ENCODE measurements around the gene CSNK2A2.

CSNK2A2 gene

DNA sequence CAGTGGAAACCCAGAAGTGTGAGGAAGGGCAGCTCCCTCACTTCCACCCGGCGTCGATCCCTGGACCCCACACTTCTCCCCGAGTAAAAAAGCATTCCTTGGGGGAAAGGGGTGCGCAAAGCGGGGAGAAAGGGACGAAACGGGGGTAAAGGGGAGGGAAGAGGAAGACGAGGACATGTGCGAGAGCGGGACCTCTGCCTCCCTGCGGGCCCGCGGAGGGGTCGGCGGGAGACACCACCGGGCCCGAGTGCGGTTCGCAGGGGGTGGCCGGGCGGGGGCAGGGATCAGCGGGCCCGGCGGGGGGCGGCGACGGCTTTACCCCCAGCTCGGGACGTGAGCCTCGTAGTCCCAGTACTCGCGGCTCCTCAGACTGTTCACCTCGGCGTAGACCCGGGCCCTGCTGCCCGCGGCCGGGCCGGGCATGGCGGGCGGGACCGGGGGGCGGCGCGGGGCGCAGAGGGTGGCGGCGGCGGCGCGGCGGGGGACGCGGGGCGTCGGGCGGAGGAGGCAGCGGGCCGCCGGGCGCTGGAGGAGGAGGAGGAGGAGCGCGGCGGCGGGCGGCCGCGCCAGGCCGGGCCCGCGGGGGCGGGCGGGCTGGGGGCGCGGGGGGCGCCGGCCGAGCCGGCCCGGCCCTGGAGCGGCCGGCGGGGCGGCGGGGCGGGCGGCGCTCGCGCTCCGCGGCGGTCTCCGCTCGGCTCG lies 443 bp downstream of the CSNK2A2 start:
- DNase-seq: no peak

DNA sequence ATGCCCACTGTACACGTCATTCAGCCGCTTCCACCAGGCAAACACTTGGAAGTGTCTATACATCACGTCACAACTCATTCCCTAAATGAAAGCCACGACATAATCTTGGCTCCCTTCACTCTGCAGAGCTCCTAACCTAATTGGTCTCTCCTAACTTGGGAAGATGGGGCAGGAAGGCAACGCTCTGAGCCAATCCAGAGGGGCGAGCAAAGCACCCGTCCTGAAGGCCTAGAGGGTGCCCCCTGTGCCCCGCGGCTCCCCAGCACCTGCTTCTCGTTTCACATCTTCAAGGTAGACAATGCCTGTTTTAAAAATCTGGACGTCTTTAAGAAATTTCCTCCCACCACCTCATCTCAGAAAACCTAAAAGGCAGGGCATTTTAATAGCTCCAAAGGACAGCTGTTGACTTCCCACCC lies 1.0 kb downstream of the CSNK2A2 start:
- DNase-seq: no peak

DNA sequence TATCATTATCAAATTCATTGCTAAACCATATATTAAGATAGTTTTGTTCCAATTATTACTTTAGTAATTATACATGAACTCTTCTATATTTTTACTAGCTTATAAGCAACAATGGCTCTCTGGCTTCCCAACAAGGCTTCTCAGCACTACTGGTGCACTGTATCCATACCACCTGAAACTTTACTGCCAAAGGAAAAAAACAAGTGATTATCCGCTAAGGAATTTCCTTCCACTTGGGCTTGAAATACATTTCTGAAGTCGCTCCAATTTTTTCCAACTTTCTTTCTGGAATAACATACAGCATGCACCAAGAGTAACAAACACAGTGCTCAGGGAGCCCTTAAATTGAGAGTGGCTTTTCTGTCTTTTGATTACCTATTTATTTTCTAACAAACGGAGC lies 2.1 kb downstream of the CSNK2A2 start:
- DNase-seq: no peak

DNA sequence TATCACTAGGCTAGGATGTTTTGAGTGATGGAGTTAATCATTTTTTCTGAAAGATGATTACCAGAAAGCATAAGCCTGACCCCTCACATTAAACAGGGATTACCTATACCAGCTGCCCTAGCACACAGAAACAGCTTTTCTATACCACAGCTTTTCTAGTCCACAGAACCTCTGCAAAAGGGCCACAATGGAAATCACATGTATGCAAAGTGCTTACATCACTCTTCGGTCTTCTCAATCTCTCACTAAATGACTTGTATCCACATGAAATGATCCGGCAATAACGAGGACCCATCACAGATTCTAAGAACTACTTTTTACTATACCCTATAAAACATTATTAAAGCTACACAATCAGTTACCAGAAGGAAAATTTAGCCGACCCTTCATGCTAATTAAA lies 2.6 kb downstream of the CSNK2A2 start:
- DNase-seq: no peak

DNA sequence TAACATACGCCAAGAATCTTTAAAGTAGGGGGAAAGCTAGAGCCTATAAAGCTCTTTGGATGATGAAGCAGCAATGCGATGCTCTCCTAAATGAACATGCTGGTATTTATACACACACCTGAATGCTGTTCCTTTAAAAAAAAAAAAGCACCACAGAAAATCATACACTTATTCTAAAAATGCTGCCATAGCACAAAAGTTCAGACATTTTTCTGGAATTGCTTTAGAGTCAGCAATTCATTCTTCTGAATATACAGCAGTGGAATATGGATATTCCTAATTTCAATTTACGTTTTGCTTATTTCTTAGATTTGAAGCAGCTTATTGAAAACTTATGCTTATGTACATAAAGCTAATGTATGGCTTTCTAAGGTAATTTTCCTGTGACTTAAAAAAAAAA lies 3.1 kb downstream of the CSNK2A2 start:
- DNase-seq: no peak

DNA sequence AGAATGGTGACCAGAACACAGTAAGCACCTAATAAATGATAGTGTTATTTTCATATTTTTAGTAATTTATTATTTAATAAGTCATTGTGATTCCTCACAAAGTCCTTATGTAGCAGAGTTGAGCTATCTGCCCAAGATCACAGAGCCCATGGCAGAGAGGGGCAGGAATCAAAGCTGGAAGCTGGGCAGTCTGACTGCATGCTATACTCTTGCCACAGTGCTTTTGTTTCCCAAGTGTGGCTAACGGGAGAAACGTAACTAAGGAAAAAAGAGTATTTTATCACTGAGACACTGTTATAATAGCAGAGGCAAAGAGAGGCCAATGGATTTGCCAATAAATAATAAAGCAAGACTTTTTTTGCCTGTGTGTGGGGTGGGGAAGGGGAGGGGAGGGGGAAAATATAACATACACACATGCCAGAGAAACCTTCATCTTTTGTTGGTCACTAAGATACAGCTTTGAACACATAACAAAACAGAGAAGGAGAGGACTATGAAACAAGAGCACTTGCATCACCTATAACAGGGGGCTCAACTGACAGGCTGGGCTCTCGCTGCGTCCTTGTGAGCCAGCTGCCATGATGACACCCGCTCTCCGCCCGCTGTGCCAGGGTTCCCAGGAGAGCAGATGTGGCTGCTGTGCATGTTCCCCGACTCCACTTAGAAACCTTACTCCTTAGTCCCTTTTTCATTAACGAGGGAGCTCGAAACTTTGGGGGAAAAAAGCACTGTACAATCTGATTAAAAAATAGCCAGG lies 10.1 kb downstream of the CSNK2A2 start:
- no peak for DNase-seq

DNA sequence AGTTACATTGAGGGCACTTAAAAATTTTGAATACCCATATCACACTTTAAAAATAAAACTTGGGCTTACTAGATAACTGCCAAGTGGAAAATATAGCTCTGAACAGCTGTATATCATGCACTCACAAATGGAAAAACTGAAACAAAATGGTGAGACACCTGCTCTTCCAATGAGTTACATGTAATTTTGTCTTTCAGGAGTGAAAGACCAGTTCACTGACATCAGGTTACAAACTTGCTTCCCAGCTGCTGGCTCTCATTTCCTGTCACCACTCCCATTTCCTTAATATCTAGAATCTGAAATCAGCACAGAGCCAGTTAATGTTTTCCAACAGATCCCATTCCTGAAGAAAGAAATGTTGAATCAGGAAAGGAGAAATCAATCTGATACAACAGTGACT lies 10.8 kb downstream of the CSNK2A2 start:
- no peak for DNase-seq

DNA sequence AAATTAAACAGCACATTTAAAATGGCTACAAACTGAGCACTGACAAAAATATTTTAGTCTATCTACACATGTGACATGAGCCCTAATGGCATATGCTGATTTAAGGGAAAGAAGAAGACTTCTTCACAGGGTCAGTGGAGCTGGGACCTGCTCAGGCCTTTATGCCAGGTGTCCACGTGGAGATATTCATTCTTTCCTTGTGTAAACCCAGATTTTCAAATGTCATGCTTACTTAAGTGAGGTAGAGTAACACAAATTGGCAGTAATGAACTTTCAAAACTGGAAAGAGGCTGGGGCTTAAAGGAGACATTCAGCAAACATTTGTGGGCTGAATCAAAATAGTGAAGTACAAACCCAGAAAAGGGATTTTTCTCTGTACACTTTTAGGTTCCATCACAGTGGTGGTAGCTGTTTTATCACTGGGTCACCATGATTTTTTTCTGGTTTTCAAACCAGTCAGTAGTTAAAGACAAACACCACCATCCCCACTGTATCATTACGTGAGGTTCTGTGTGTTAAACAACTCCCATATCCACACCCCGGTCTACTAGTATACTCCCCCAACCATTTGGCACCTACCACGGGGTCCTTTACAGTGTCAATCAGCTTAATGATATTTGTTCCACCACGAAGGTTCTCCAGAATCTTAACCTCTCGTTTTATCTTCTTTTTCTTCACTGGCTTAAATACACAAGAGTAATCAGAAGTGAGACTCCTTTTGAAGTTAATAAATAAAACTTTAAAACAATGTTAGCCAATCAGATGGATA lies 11.5 kb downstream of the CSNK2A2 start:
- no peak for DNase-seq

DNA sequence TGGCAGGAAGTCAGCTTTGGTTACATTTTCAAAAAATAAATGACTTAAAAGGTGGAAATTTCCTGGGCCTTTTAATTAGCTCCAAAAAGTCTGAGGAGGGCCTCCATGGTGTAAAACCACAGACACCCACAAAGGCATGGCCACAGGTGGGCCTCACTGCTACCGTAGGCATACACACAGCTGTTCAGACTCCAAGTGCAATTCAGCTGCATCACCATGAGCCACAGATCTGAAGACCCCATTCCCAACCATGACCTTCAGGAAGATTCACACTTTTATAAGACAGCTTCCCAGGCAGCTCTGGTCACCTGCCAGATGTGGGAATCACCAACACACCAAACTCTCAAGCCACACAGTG lies 20.6 kb downstream of the CSNK2A2 start:
- DNase-seq: no peak

DNA sequence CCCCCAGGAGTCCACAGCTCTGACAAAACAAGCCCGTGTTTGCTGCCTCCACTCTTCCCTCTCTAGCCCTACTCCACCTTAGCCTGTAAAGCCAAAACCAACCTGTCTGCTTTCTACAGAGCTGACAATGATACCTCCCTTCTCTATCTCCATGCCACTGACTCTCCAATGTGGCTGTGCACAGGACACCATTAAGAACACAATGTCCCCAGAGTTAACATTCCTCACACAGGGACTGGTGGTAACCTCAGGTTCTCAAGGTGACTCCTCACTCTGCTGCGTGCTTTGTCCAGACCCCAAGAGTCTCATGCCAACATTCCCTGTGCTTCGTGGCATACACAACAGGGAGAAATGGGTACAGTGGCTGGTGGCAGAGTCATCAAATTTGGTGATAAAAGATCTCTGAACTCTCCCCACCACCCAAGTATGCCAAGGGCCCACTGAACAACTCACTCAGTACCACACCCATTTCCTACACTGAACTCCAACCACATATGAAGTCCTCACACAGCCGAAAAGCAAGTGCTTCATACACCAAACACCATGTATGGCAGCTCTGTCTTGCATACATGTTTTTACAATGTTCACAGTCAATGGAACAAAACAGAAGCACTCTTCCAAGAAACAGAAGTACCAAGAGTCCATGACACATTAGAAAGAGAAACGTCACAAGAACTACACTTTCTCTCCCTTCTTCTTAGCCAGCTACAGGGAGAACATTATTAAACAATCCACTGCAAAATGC lies 21.1 kb downstream of the CSNK2A2 start:
- no peak for DNase-seq

DNA sequence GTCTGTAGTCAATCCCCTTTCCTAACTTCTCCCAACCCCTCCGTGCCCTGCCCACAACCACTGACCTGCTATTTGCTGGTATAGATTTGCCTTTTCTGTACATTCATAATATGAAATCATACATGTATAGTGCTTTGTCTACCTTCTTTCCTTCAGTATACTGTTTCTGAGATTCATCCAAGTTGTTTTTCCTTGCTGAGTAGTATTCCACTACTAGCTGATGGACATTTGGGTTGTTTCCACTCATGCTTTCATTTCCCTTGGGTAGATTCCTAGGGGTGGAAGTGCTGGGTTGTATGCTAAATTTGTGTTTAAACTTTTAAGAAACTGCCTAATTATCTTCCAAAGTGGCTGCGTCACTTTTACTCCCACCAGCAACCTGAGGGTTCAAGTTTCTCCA lies 27.7 kb downstream of the CSNK2A2 start:
- DNase-seq: no peak

DNA sequence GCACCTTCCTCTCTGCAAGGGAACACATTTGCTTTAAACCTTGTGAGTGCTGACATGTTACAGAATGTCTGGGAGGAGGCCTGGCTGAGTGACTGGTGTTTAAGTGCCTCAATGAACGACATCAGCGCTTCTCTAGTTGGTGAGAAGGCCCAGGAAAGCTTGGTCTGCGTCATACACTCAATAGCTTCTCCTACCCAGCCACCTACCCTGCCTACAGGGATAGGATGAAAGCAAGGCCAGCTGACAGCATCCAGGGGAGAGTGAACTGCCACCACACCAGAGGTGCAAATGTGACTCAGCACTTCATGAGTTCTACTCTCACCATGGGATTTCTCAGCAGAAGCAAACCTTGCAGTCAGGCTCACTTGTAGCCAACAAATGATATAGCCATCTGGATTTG lies 37.1 kb downstream of the CSNK2A2 start:
- DNase-seq: no peak

DNA sequence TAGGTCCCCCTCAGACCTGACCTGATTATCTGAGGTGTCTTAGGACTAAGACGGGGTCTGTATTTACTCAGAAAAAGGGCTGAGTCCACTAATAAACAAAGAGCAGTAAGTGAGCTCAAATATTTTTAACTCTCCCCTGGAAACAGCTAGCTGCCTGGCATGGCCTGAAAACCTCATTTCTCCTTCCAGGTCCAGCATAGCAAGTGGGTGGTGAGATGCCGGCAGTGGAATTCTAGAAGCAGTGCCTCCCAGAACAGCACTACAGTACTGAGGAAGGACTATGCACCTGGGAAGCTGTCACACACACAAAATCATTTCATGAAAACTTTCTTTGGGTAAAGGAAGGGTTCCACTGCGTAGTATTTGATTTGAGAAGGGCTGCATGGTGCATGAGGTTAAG lies 39.2 kb downstream of the CSNK2A2 start:
- DNase-seq: no peak

DNA sequence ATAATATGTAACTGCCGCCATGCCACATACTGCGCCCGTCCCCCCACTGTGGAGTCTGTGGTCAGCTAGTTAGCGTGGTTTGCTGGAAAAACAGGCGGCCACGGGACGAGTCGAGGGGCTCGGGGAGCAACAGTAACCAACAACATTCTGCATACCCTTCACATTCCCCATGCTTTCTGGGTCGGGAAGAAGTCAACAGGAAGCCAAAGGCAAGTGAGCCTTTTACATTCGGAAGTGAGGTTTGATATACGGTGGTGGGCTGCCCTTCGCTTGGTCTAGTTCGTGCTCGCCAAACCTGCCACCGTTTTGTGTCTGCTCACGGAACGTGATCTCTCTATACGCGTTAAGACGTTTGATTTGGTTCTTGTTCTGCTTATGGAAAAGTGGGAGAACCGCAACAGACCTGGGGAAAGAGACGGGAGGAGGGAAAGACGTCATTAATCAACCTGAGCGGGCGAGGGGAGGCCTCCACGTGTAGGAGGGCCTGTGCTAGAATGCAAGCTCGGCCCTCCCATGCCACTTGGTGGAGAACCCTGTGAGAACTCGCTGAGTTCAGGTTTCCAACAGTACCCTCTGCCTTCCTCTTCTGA lies 39.9 kb downstream of the CSNK2A2 start:
- no peak for DNase-seq

DNA sequence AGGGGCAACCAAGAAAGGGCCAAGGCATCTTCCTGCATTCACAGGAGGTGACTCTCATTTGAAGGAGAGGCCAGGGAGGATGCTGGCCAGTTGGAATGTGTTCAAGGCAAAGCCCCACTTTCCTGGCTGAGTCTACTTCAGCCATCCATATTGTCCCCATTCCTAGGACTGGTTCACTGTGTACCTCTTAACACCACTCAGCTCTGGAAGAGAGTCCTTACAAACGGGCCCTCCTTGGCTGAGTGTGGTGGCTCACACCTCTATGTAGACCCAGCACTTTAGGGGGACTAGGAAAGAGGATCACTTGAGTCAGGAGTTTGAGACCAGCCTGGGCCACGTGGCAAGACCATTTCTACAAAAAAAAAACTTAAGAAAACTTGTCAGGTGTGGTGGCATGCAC lies 40.7 kb downstream of the CSNK2A2 start:
- no peak for DNase-seq

DNA sequence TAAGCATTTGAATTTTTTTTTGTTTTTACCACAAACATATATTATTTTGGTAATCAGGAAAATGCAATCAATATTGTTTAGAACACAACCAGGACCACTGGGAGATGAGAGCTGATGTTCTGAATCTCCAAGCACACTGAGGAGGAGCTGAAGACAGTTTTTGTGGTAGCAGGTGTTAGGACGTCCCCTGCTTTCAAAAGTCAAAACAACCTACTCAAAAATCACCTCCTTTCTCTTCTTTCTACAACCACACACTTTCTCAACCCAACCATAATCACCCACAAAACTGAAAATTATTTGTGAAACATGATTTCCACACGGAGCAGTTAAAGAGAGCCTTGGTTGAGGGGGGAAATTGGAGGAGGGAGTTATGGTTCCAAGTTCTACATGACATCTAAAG lies 42.1 kb downstream of the CSNK2A2 start:
- DNase-seq: no peak

DNA sequence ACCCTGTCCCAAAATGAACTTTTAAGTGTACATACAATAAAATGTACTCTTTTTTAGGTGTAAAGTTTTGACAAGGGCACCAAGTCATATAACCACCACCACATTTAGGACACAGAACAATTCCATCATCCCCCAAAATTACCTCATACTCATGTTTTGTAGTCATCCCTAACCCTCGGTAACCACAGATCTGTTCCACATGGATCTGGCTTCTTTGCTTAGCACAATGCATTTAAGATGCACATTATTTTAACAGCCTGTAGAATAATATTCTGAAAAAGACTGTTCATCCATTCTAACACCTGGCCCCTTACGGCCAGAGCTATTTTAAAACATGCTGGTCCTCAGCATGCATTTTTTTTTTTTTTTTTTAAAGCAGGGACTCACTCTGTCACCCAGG lies 43.6 kb downstream of the CSNK2A2 start:
- DNase-seq: no peak

DNA sequence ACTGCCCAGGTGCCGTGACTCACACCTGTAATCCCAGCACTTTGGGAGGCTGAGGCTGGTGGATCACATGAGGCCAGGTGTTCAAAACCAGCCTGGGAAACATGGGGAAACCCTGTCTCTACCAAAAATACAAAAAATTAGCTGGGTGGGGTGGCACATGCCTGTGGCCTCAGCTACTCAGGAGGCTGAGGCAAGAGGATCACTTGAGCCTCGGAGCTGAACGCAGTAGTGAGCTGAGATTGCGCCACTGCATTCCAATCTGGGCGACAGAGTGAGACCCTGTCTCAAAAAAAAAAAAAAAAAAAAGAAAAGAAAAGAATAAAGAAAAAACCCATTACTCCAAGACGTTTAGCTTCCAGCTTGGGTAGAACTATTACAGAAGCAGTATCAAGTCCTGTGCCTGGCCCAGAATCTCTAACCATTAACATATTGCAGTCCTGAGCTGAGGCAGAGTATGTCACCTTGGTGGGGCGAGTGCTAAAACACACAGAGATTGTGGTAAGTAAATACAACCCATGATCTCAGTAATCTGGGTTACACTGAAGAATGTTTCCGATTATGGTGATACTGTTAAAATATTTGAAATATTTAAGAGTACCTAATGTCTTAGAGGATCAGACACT lies 45.5 kb downstream of the CSNK2A2 start:
- no peak for DNase-seq

DNA sequence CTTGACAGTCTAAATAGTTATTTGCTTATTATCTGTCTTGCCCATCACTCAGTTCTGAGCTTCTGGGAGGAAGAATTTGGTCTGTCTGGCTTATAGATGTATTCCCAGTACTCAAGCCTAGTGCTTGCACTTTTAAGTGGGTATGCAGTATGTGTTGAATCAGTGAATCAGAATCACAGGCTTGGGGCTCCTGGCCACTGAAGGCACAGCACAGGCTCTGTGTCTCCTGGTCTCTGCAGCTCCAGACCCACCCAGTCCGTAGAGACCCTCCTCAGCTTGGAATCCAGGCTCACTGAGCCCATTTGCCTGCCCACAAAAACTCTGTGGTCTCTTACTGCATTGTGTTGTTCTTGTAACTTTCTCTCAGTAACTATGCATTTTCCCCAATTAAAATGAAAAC lies 49.4 kb downstream of the CSNK2A2 start:
- DNase-seq: no peak

DNA sequence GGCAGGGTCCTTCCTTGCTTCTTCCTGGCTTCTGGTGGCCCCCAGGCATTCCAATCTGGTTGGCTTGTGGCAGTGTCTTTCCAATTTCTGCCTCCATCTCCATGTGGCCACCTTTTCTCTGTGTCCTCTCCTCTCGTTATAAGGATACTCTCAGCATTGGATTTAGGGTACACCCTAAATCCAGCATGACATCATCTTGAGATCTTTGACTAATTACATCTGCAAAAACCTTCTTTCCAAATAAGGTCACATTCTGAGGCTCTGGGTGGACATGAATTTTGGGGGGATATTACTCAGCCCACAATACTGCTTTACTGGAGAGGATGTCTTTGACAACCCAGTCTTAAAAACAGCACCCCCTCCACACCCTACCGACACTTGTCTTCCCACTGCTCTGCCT lies 49.8 kb downstream of the CSNK2A2 start:
- no peak for DNase-seq

DNA sequence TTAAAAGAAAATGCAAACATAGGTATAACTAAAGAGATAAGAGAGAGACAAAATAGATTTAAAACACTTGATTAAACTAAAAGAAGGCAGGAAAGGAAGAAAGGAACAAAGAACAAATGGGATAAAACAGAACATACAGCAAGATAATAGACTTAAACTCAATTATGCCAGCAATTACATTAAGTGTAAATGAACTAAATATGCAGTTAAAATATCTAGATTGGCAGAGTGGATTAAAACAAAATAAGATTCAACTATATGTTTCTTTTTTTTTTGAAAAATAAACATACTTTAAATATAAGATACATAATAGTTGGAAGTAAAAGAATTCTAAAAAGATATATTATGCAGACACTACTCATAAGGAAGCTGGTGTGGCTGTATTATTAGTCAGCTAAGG lies 59.1 kb downstream of the CSNK2A2 start:
- DNase-seq: no peak

DNA sequence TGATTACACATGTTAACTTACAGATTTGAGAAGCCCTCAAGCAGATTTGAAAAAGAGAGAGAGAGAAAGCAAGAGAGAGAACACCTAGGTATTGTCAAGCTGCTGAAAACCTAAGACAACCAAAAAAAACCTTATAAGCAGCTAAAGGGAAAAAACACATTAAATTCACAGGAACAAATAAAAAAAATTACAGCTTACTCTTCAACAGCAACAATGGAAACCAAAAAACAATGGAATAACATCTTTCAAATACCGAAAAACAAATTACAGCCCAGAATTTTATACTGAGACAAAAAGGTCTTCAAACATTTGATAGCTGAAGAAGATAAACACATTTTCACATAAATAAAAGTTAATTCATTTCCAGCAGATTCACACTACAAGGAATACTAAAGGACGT lies 60.3 kb downstream of the CSNK2A2 start:
- DNase-seq: no peak

All from SIG-M5 (cell line).